Activated naive CD4-positive, alpha-beta T cell treated with anti-CD3 and anti-CD28 coated beads, Interleukin-2, amount 10 ng/mL, durations not matched to agents 7 days and 5 days (primary cell): Measurements from ENCODE around the gene STAT5A.
A peak's percentile ranks its signal among the peaks of the same experiment; 100 is the strongest.
"Not testable (repeated sequence)": the region's sequence is repeated elsewhere in the genome, so short reads cannot be mapped to it uniquely, and the experiment has no call there.

ENCODE experiments used
- CTCF ChIA-PET: fragments of 350-600 bp; sonication (Branson Sonifier 250); formaldehyde crosslinking; loops from one replicate; lab custom pipeline; 2021; ENCODE audit warnings: antibody characterized with exemption; lab: Charles Lee
- DNase-seq: peaks from one replicate; pipeline ENCODE4 v3.0.0-alpha.2; 2020
- H3K27ac Mint-ChIP-seq: one replicate; pipeline ENCODE4 v1.8.0; 2021; ENCODE audit warnings: mild to moderate bottlenecking, moderate library complexity, mixed read lengths
- H3K27me3 Mint-ChIP-seq: one replicate; pipeline ENCODE4 v1.8.0; 2021; ENCODE audit warnings: mild to moderate bottlenecking, mixed read lengths
- H3K36me3 Mint-ChIP-seq: one replicate; pipeline ENCODE4 v1.8.0; 2021; ENCODE audit warnings: mixed read lengths
- H3K4me1 Mint-ChIP-seq: one replicate; pipeline ENCODE4 v1.8.0; 2021; ENCODE audit warnings: mixed read lengths
- H3K4me3 Mint-ChIP-seq: one replicate; pipeline ENCODE4 v1.8.0; 2021; ENCODE audit warnings: mild to moderate bottlenecking, moderate library complexity, mixed read lengths
- H3K9me3 Mint-ChIP-seq: one replicate; pipeline ENCODE4 v1.8.0; 2021; ENCODE audit warnings: mixed read lengths

The STAT5A gene

GRCh38 chr17:42287977-42288802, at the start of gene STAT5A:
Gene STAT5A (plus strand): TSS chr17:42288498. CDS start chr17:42289412, 914 bp downstream.
- peak; percentile 90 for DNase-seq
- H3K4me1 Mint-ChIP-seq, result peaks cover 58% of the 10 kb centered on the region
- no peaks in the 10 kb centered on the region for H3K27me3 Mint-ChIP-seq
- CTCF ChIA-PET, result interaction anchor here (0.8 to 3.5 kb wide), 6 partner anchors 23 to 118 kb away, joined by 3 to 29 read pairs (median 6); no protein-coding TSS in a partner anchor
- H3K36me3 Mint-ChIP-seq, result peaks cover 20% of the 10 kb centered on the region
- H3K4me3 Mint-ChIP-seq, result peak within 1 kb of the TSS; percentile 97
- peak within 1 kb of the TSS; percentile 96 for H3K27ac Mint-ChIP-seq
- H3K9me3 Mint-ChIP-seq, result no peaks in the 10 kb centered on the region

- CTCF ChIA-PET, result interaction anchor here (3.1 kb wide), 1 partner anchor 17 kb away, joined by 9 read pairs; no protein-coding TSS in a partner anchor
- DNase-seq, H3K27ac Mint-ChIP-seq, H3K36me3 Mint-ChIP-seq, H3K9me3 Mint-ChIP-seq, H3K4me3 Mint-ChIP-seq, H3K27me3 Mint-ChIP-seq: not testable (repeated sequence)
- peaks cover 16% of the 10 kb centered on the region for H3K4me1 Mint-ChIP-seq
These were observed 48.7 kb upstream of the STAT5A start for GRCh38 chr17:42239576-42239975.

- no peak overlapping the region for H3K4me3 Mint-ChIP-seq
- peaks cover 8% of the 10 kb centered on the region for H3K36me3 Mint-ChIP-seq
- CTCF ChIA-PET, result no interaction called here
- H3K27ac Mint-ChIP-seq, result no peak overlapping the region
- H3K27me3 Mint-ChIP-seq, result no peaks in the 10 kb centered on the region
- peaks cover 17% of the 10 kb centered on the region for H3K4me1 Mint-ChIP-seq
- no peaks in the 10 kb centered on the region for H3K9me3 Mint-ChIP-seq
- no peak for DNase-seq
These were observed 48.1 kb upstream of the STAT5A start for GRCh38 chr17:42240201-42240600.

GRCh38 chr17:42240863-42241262, 47.4 kb upstream of the STAT5A start:
- H3K36me3 Mint-ChIP-seq, H3K4me3 Mint-ChIP-seq, DNase-seq, H3K27ac Mint-ChIP-seq, CTCF ChIA-PET, H3K9me3 Mint-ChIP-seq, H3K27me3 Mint-ChIP-seq: not testable (repeated sequence)
- peaks cover 19% of the 10 kb centered on the region for H3K4me1 Mint-ChIP-seq

- H3K27me3 Mint-ChIP-seq, result no peaks in the 10 kb centered on the region
- H3K9me3 Mint-ChIP-seq, result no peaks in the 10 kb centered on the region
- no peak for DNase-seq
- peaks cover 13% of the 10 kb centered on the region for H3K36me3 Mint-ChIP-seq
- no peak overlapping the region for H3K4me3 Mint-ChIP-seq
- no peak overlapping the region for H3K27ac Mint-ChIP-seq
- CTCF ChIA-PET, result no interaction called here
- H3K4me1 Mint-ChIP-seq, result peaks cover 22% of the 10 kb centered on the region
These were observed 46.4 kb upstream of the STAT5A start for GRCh38 chr17:42241871-42242270.

GRCh38 chr17:42243493-42243982, 44.8 kb upstream of the STAT5A start:
- CTCF ChIA-PET, result interaction anchor here (1.1 kb wide), 1 partner anchor 22 kb away, joined by 4 read pairs; no protein-coding TSS in a partner anchor
- DNase-seq, result no peak
- H3K27ac Mint-ChIP-seq, result no peak overlapping the region
- no peaks in the 10 kb centered on the region for H3K27me3 Mint-ChIP-seq
- H3K9me3 Mint-ChIP-seq, result no peaks in the 10 kb centered on the region
- peaks cover 20% of the 10 kb centered on the region for H3K36me3 Mint-ChIP-seq
- peaks cover 36% of the 10 kb centered on the region for H3K4me1 Mint-ChIP-seq
- no peak overlapping the region for H3K4me3 Mint-ChIP-seq

- H3K36me3 Mint-ChIP-seq, result peaks cover 20% of the 10 kb centered on the region
- H3K9me3 Mint-ChIP-seq, H3K27me3 Mint-ChIP-seq, DNase-seq, H3K27ac Mint-ChIP-seq, H3K4me3 Mint-ChIP-seq: not testable (repeated sequence)
- H3K4me1 Mint-ChIP-seq, result peaks cover 41% of the 10 kb centered on the region
- CTCF ChIA-PET, result interaction anchor here (1.1 kb wide), 1 partner anchor 22 kb away, joined by 4 read pairs; no protein-coding TSS in a partner anchor
These were observed 44.2 kb upstream of the STAT5A start for GRCh38 chr17:42244116-42244515.

GRCh38 chr17:42245183-42245582, 43.1 kb upstream of the STAT5A start:
- peaks cover 22% of the 10 kb centered on the region for H3K36me3 Mint-ChIP-seq
- H3K27ac Mint-ChIP-seq, CTCF ChIA-PET, H3K4me3 Mint-ChIP-seq, H3K9me3 Mint-ChIP-seq, H3K27me3 Mint-ChIP-seq, DNase-seq: not testable (repeated sequence)
- H3K4me1 Mint-ChIP-seq, result peaks cover 52% of the 10 kb centered on the region

GRCh38 chr17:42246515-42246914, 41.8 kb upstream of the STAT5A start:
- CTCF ChIA-PET, result interaction anchor here (0.5 to 5.3 kb wide), 3 partner anchors 17 to 127 kb away, joined by 3 to 37 read pairs (median 4); no protein-coding TSS in a partner anchor
- peak overlapping the region; percentile 78 for H3K27ac Mint-ChIP-seq
- H3K9me3 Mint-ChIP-seq, result no peaks in the 10 kb centered on the region
- H3K36me3 Mint-ChIP-seq, result peaks cover 20% of the 10 kb centered on the region
- H3K4me3 Mint-ChIP-seq, result no peak overlapping the region
- no peaks in the 10 kb centered on the region for H3K27me3 Mint-ChIP-seq
- peaks cover 60% of the 10 kb centered on the region for H3K4me1 Mint-ChIP-seq
- no peak for DNase-seq

GRCh38 chr17:42247734-42248133, 40.6 kb upstream of the STAT5A start:
- Mint-ChIP-seq H3K4me3 (no peak overlapping the region), H3K36me3 (peaks cover 20% of the 10 kb centered on the region), H3K27me3 (no peaks in the 10 kb centered on the region), H3K4me1 (peaks cover 65% of the 10 kb centered on the region), H3K9me3 (no peaks in the 10 kb centered on the region), H3K27ac (peak overlapping the region; percentile 97)
- CTCF ChIA-PET, result interaction anchor here (1.0 to 5.3 kb wide), 4 partner anchors 11 to 128 kb away, joined by 3 to 37 read pairs (median 4); no protein-coding TSS in a partner anchor
- no peak for DNase-seq

GRCh38 chr17:42248351-42249179, 39.7 kb upstream of the STAT5A start:
- peak overlapping the region; percentile 97 for H3K27ac Mint-ChIP-seq
- CTCF ChIA-PET, result interaction anchor here (0.7 to 5.3 kb wide), 9 partner anchors 12 to 269 kb away, joined by 3 to 37 read pairs (median 4); no protein-coding TSS in a partner anchor
- DNase-seq, result peak; percentile 86
- peaks cover 69% of the 10 kb centered on the region for H3K4me1 Mint-ChIP-seq
- peaks cover 20% of the 10 kb centered on the region for H3K36me3 Mint-ChIP-seq
- peak overlapping the region; percentile 82 for H3K4me3 Mint-ChIP-seq
- no peaks in the 10 kb centered on the region for H3K9me3 Mint-ChIP-seq
- H3K27me3 Mint-ChIP-seq, result no peaks in the 10 kb centered on the region

GRCh38 chr17:42249681-42250446, 38.4 kb upstream of the STAT5A start:
- peaks cover 22% of the 10 kb centered on the region for H3K36me3 Mint-ChIP-seq
- peak overlapping the region; percentile 97 for H3K27ac Mint-ChIP-seq
- DNase-seq, result peak; percentile 52
- peak overlapping the region; percentile 82 for H3K4me3 Mint-ChIP-seq
- CTCF ChIA-PET, result interaction anchor here (0.7 to 5.3 kb wide), 10 partner anchors 19 to 156 kb away, joined by 3 to 37 read pairs (median 4); no protein-coding TSS in a partner anchor
- H3K27me3 Mint-ChIP-seq, result no peaks in the 10 kb centered on the region
- H3K9me3 Mint-ChIP-seq, result no peaks in the 10 kb centered on the region
- H3K4me1 Mint-ChIP-seq, result peaks cover 66% of the 10 kb centered on the region

GRCh38 chr17:42251115-42251514, 37.2 kb upstream of the STAT5A start:
- H3K9me3 Mint-ChIP-seq, result no peaks in the 10 kb centered on the region
- peaks cover 68% of the 10 kb centered on the region for H3K4me1 Mint-ChIP-seq
- DNase-seq, result no peak
- CTCF ChIA-PET, result interaction anchor here (1.2 to 5.3 kb wide), 5 partner anchors 9 to 71 kb away, joined by 3 to 37 read pairs (median 3); no protein-coding TSS in a partner anchor
- no peak overlapping the region for H3K4me3 Mint-ChIP-seq
- peaks cover 23% of the 10 kb centered on the region for H3K36me3 Mint-ChIP-seq
- H3K27ac Mint-ChIP-seq, result no peak overlapping the region
- H3K27me3 Mint-ChIP-seq, result no peaks in the 10 kb centered on the region
